HG03025 (cell line): ENCODE results near the gene ERCC8.
"Not testable (repeated sequence)": the region's sequence is repeated elsewhere in the genome, so short reads cannot be mapped to it uniquely, and the experiment has no call there.

Experiments used
- ATAC-seq: cut with Tn5 transposase; IDR thresholded peaks from one replicate; pipeline ENCODE4 v1.9.1; 2021; ENCODE audit warnings: mild to moderate bottlenecking, moderate library complexity; ENCODE audit not compliant: unreplicated experiment, low FRiP score

The ERCC8 gene, protein sequence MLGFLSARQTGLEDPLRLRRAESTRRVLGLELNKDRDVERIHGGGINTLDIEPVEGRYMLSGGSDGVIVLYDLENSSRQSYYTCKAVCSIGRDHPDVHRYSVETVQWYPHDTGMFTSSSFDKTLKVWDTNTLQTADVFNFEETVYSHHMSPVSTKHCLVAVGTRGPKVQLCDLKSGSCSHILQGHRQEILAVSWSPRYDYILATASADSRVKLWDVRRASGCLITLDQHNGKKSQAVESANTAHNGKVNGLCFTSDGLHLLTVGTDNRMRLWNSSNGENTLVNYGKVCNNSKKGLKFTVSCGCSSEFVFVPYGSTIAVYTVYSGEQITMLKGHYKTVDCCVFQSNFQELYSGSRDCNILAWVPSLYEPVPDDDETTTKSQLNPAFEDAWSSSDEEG

DNA sequence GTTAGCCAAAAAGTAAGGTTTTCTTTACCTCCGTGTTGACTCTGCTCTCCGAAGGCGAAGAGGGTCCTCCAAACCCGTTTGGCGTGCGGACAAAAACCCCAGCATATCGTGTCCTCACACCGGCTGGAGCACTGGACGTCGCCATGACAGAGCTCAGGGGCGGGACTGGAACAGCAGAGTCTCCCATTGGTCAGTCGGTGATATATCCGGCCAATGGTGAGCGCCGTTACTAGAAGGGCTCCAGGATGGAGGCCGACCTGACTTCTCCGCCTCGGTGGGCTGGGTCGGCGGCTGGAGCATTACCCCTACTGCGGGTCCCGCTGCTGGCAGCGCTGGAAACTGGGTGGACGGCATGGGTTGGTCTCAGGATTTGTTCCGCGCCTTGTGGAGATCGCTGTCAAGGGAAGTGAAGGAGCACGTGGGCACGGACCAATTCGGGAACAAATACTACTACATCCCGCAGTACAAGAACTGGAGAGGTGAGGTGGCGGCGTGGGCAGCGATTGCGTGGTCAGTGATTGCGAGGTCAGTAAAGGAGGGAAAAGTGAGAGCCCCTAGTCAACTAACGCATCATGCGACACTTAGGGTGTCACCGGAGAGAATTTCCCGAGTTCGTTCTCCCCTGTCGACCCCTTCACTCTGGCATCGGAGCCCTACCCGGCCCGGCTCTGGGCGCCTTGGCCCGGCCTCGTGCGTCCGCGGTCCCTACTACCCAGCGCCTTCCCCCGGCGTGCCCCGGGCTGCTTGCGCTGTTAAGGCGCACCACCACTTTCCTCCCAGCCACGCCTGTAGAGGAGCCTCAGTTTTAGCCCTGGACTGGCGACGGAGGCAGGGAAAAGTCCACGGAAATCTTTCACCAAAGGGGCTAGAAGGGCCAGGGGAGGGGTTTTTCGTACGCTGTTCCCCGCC, at the start of gene ERCC8, which contains the start of gene NDUFAF2:
Gene ERCC8, minus strand, starts transcription at position 167 of the 909 bp plus-strand sequence. Its CDS starts 62 bp downstream, at position 105.
Gene NDUFAF2, plus strand, starts transcription at position 302 of the 909 bp plus-strand sequence. Its CDS starts 51 bp downstream, at position 353.
- ATAC-seq = peak; percentile 99

DNA sequence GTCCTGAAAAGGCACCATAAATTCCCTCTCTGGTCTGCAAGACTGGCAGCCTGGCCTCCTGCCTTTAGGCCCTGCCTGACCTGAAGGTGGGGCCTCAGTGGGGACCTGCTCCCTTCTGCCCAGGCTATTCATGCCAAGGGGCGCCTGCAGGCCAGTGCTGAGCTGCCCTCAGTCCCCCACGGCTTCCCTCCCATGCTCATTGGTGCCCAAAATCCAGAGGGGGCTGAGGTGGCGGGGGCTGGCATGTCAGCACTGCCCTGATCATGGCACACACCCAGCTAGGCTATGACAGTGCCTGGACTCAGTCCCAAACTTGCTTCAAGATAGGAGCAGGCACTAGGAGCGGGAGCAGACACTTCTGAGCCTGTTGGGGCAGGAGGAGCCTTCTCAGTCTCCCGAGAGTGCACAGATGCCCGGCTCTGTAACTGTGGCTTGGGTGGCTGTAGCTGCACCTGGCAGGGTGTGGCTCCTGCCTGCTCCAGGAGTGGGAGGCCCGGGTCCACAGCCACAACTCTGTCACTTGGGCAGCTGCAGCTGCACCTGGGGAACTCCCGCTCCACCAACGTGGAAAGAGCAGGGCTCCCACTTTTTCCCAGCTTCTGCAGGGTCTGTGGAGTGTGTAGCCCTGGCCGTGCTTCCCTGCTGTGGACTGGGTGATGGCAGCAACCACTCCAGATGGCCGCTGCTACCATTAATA, 49.2 kb upstream of the ERCC8 start:
- no peak for ATAC-seq

DNA sequence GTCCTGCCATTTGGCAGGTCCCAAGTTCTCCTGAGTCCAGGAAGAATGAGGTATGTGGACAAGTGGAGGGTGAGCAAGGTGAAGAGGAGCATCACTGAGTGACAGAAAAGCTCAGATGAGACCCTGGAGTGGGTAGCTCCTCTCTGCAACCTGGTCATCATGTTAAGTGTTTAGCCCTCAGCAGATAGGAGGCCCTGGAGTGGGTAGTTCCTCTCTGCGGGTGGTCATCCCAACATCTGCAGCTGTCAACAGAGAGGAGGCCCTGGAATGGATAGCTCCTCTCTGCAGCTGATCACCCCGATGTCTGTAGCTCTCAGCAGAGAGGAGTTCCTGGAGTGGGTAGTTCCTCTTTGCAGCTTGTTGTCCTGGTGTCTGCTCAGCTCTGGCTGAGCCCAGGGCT, 48.6 kb upstream of the ERCC8 start:
- ATAC-seq = no peak

DNA sequence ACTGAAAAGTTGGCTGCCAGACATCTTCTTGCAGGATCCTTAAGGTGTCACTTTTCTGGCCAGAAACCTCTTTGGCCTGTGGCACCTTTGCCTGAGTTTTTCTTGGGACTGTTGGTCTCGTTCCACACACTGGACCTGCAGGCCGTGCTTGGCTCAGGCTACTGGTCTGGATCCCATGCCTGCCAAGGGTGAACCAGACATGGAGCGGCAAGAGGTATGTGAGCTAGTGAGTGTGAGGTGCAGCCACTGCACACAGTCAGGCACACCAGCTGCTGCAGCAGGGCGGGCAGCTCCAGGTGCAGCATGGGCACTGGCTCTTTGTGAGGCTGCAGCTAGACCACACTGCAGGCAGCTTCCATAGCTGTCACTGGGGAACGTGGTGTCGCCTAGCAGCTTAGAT, 48.0 kb upstream of the ERCC8 start:
- no peak for ATAC-seq

DNA sequence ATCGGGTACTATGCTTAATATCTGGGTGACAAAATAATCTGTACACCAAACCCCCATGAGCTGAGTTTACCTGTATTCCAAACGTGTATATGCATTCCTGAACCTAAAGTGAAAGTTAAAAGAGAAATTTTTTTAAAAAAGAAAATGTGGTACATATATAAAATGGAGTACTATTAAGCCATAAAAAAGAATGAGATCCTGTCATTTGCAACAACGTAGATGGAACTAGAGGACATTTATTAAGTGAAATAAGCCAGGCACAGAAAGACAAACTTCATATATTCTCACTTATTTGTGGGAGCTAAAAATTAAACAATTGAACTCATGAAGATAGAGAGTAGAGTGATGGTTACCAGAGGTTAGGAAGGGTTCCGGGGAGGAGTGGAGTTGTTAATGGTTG, 44.9 kb upstream of the ERCC8 start:
- ATAC-seq = no peak

DNA sequence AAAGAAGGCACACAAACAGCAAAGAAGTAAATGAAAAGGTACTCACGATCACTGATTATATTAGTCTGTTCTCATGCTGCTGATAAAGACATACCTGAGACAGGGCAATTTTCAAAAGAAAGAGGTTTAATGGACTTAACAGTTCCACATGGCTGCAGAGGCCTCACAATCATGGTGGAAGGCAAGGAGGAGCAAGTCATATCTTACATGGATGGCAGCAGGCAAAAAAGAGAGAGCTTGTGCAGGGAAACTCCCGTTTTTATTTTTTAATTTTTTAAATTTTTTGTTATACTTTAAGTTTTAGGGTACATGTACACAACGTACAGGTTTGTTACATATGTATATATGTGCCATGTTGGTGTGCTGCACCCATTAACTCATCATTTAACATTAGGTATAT, 37.3 kb upstream of the ERCC8 start:
- ATAC-seq = not testable (repeated sequence)

DNA sequence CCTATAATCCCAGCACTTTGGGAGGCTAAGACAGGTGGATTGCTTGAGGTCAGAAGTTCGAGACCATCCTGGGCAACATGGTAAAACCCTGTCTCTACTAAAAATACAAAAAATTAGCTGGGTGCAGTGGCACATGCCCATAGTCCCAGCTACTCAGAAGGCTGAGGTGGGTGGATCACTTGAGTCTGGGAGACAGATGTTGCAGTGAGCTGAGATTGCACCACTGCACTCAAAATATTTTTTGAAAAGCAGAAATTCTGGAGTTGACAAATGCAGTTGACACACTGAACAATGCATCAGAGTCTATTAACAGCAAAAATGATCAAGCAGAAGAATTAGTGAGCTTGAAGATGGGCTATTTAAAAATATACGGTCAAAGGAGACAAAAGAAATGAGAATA, 35.6 kb upstream of the ERCC8 start:
- no peak for ATAC-seq

DNA sequence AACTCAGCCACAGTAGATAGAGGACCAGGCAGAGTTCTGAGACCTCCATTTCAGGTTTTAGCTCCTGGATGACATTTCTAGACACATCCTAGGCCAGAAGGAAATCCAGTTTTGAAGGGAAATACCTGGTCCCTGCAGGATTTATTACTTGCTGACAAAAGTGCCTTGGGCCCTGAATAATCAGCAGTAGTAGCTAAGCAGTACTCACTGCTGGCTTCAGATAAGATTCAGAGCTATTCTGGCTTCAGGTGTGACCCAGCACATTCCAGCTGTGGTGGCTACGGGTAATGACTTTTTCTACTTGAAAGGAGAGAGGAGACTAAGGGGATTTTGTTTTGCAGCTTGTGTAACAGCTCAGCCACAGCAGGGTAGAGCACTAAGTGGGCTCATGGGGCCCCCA, 34.1 kb upstream of the ERCC8 start:
- ATAC-seq = no peak

DNA sequence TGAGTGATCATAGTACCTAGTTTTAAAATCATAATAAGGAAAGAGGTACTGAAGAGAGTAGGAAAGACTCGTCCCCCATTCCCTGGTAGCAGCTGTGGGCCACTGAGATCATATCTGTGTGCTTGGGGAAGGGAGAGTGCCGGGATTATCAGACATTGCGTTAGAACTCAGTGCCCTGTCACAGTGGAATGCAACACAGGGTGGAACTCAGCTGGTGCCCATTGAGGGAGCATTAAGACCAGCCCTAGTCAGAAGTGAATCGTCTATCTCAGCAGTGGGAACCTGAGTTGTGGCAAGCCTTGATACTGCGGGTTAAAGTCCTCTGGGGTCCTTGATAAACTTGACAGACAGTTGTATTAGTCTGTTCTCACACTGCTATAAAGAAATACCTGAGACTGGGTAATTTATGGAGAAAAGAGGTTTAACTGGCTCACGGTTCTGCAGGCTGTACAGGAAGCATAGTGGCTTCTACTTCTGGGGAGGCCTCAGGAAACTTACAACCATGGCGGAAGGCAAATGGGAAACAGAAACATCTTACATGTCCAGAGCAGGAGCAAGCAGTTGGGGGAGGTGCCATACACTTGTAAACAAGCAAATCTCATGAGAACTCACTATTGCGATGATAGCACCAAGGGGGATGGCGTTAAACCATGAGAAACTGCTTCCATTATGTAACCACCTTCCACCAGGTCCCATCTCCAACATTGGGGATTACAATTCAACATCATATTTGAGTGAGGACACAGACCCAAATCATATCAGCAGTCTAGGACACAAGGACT, 33.3 kb upstream of the ERCC8 start:
- no peak for ATAC-seq

DNA sequence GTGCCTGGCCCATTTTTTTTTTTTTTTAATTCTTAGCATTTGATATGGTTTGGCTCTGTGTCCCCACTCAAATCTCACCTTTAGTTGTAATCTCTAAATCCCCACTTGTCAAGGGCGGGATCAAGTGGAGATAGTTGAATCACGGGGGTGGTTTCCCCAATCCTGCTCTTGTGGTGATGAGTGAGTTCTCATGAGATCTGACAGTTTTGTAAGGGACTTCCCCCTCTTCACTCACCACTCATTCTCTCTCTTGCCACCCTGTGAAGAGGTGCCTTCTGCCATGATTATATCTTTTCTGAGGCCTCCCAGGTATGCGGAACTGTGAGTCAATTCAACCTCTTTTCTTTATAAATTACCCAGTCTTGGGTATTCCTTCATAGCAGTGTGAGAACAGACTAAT, 27.4 kb upstream of the ERCC8 start:
- ATAC-seq = no peak

DNA sequence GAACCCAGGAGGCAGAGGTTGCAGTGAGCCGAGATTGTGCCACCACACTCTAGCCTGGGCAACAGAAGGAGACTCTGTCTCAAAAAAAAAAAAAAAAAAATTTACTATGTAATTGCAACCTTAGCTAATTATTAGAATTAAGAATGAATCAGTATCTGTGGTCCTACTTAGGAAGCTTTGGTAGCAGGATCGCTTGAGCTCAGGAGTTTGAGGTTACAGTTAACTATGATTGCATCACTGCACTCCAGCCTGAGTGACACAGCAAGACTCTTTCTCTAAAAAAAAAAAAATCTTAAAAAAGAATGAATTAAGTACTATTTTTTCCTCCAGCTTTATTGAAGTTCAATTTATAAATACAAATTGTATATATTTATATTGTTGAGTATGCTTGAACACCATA, 16.8 kb upstream of the ERCC8 start:
- ATAC-seq = no peak

DNA sequence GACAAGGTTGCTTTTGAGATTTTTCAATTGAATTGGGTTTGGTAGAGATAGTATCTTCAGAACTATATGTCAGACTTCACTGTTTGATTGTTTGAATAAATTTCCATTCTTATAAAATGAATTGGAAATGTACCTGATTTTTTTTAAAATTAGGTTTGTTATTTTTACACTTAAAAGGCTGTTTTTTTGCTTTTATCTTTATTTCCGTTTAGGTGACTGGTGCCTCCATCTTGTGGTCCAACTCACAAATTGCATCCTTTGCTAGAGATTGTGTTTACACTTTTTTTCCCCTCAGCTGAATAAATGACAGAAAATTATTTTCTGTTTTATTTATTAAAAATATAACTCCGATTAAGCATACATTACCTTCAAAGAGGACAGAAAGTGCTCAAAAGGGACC, 15.7 kb upstream of the ERCC8 start:
- no peak for ATAC-seq

DNA sequence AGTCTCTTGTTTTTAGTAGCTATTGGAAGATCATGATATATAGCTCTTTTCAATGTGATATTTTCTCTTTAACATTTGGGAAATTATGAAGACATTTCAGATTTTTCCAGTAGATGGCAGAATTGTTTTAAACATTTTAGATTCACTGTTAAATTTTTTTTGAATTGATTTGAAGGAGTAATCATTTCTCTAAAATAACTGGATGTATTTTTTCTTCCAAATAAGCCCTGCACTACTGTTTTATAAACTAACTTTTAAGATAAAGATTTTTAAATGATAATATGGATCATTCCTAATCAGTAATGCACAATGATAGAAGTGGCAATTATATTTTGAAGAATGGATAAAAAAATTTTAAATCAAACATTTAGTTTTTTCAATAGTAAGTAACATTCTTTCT, 14.3 kb upstream of the ERCC8 start:
- no peak for ATAC-seq

DNA sequence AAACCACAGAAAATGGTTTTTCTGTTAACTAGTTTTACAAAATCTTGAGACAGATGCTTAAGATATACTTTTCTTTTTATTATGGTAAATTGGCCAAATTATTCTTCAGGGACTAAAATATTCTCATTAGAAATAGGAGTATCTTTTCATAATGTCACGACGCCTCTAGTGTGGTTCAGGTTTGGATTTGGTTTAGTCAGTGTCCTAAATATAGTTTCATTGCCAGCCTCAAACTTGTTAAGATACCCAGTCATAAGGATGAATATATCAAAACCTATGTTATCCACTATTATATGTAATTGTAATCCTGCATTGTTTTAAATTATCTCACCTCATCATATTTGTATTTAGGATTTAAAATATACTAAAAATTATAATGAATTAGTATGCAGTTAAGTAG, 13.8 kb upstream of the ERCC8 start:
- ATAC-seq = no peak

DNA sequence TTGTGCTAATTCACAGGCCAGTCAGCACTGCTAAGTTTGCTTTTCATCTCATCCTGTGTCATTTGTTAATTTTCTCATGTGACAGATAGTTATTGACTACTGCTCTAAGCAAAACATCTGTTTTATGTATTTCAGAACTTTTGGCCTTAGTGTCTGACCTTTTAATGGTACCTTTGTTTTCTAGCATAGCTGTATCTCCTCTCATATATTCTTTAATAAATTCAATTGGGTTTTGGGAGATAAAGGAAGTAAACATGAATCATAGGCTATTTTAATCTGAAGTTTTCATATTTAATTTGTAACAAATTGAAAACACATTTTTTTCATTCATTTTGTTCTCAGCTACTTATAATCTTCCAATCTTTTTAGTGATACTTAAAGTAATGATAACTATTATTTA, 13.2 kb upstream of the ERCC8 start:
- ATAC-seq = no peak

DNA sequence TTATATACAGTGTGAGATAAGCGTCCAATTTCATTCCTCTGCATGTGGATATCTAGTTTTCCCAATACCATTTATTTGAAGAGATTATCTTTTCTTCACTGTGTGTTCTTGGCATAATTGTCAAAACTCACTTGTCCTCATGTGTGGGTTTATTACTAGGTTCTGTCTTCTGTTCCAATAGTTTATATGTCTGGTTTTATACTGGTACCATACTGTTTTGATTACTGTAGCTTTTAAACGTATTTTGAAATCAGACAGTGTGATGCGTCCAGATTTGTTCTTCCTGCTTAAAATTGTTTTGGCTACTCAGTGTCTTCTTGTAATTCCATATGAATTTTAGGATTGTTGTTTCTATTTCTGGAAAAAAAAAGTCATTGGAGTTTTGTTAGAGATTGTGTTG, 10.4 kb upstream of the ERCC8 start:
- ATAC-seq = no peak

DNA sequence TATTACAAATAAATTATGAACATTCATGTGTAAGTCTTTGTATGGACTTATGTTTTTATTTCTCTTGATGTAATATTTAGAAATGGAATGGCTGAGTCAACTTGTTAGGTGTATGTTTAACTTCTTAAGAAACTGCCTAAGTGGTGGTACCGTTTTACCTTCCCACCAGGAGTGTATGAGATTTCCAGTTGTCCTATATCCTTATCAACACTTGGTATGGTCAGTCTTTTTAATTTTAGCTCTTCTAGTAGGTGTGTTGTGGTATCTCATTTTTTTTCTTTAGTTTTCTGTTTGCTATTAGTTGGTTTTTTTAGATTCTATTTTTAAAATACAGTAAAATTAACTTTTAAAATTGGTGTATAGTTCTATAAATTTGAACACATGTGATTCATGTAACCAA, 3.9 kb upstream of the ERCC8 start:
- no peak for ATAC-seq

DNA sequence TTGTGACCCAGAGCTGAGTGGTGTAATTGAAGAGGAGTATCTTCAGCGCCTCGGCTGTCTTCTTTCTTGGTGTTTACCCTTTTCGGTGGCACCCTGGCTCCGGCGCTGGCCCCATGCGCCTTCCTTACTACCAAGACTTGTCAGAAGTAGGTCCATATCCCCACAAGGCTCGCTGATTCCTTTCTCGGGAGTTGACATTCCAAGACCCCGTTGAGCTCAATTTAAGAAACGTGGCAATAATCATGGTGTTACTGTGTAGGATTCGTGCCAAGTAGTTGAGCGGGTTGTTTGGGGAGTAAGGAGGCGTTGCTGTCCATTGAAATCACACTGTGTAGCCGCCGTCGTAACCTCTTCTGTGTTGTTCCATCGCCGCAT, 930 bp upstream of the ERCC8 start:
- peak; percentile 29 for ATAC-seq

DNA sequence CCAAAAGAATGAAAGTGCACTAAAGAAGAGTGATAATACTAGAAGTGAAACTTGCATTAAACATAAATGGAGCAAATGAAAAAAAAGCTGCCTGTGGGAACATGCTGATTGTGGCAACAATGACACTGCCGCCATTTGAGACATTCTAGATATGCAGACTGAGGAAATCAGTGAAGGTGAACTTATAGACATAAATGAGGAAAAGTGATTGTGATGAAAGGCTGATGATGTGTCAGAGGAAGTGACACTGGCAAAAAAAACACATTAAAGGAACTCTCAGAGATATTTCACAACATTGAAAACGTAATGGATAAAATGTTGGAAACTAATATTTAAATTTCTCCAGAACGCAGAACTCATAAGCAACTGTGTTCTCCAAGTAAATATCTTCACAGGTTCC, 1.2 kb downstream of the ERCC8 start:
- no peak for ATAC-seq

DNA sequence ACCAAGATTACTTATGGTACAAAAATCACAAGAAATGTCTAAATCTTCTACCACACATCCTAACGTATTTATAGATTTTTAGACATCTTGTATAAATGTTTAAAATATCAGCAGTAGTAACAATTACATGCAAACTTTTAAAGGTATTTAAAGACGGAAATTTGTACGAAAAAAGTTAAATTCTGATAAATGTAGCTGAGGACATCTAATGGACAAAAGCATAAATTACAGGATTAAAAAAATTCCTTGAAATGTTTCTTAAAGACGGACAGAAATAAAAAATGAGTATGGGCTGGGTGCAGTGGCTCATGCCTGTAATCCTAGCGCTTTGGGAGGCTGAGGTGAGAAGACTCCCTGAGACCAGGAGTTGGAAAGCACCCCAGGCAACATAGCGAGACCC, 15.8 kb downstream of the ERCC8 start:
- no peak for ATAC-seq
